Cardiac fibroblast (primary cell): ENCODE results near the gene STEAP3.

Experiments used
- DNase-seq, 2 donors: peaks; one replicate each; pipeline versions ENCODE4 v3.0.0 to v3.0.0-alpha.2; 2010; ENCODE audit warnings: low read depth in 2 of 2
- H3K4me3 ChIP-seq, 2 donors: replicated peaks in 1 of 2; 1 replicate in 1 of 2; 2 replicates in 1 of 2; pipeline ENCODE4 v1.5.1; 2011; ENCODE audit warnings: low read depth in 2 of 2, low read length in 2 of 2, mild to moderate bottlenecking in 2 of 2, moderate library complexity in 1 of 2
- TF ChIP-seq, protein P1 (sequence below): IDR thresholded peaks from one replicate; pipeline ENCODE4 v1.5.1; 2011; ENCODE audit warnings: low read depth, mild to moderate bottlenecking, low read length, inconsistent platforms

Gene STEAP3

DNA sequence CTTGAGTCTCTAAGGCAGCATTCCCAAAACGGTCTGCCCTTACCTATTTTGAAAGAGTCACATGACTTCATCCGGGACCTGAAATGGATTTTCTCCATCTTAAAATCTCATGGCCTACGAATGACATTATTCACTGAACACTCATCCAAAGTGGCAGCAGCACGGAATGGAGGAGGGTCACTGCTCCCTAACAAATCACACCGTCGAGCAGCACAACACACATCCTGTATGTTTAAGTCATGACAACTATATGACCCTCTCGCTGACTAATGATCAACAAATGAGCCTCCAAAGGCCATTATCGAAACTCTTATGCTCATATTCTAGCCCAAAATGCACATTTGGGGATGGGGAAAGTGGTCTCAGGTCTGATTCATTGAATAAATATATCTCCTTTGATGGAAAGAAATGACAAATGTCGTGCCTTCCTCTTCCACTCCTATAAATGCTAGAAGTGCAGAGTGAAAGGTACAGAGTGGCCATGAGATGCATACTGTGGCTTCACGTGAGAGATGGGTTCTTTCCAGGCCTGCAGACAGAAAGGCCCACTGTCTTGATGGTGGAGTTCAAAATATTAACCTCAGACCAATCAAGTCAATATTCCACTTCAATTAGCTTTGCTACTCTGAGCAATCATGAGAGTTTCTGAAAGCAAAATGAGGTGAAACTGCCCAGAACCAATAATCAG is 72.2 kb downstream of the STEAP3 start:
- TF ChIP-seq, protein P1, sequence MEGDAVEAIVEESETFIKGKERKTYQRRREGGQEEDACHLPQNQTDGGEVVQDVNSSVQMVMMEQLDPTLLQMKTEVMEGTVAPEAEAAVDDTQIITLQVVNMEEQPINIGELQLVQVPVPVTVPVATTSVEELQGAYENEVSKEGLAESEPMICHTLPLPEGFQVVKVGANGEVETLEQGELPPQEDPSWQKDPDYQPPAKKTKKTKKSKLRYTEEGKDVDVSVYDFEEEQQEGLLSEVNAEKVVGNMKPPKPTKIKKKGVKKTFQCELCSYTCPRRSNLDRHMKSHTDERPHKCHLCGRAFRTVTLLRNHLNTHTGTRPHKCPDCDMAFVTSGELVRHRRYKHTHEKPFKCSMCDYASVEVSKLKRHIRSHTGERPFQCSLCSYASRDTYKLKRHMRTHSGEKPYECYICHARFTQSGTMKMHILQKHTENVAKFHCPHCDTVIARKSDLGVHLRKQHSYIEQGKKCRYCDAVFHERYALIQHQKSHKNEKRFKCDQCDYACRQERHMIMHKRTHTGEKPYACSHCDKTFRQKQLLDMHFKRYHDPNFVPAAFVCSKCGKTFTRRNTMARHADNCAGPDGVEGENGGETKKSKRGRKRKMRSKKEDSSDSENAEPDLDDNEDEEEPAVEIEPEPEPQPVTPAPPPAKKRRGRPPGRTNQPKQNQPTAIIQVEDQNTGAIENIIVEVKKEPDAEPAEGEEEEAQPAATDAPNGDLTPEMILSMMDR, result no peak
- no peak overlapping the region for H3K4me3 ChIP-seq
- no peak for DNase-seq

DNA sequence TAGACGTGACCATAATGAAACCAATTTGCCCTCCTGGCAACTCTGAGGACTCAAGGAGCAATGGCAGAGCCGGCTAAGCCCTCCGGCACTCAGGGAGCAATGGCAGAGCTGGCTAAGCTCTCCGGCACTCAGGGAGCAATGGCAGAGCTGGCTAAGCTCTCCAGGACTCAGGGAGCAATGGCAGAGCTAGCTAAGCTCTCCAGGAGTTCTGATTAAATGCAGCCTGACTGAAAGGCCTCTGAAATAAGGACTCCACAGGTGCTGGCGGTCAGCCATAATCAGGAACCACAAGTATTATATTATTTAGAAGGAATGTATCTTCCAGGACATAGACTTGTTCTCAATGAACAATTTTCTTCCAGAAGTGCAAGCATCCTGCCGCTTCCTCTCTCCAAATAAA is 77.8 kb downstream of the STEAP3 start:
- DNase-seq, result peak; percentile 12 to 13
- no peak overlapping the region for H3K4me3 ChIP-seq
- TF ChIP-seq, protein P1, result no peak

DNA sequence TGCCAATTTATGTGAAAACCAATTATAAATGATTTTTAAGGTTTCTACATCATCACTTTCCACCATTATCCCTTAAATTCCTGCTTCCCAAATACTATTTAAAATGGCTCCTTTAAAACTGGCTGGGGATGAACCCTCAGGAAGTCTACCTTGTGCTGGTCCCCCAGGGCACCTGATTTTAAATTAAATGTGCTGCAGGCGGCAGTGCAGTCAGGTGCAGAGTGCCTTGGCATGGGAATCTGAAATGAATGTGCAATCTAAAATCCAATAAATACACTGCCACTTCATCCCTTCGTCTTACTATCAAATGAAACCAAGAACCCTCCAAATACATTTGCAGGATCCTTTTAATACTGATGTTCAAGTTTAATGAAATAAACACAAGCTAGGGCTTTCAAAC is 81.2 kb downstream of the STEAP3 start:
- DNase-seq, result no peak
- TF ChIP-seq, protein P1, result no peak

DNA sequence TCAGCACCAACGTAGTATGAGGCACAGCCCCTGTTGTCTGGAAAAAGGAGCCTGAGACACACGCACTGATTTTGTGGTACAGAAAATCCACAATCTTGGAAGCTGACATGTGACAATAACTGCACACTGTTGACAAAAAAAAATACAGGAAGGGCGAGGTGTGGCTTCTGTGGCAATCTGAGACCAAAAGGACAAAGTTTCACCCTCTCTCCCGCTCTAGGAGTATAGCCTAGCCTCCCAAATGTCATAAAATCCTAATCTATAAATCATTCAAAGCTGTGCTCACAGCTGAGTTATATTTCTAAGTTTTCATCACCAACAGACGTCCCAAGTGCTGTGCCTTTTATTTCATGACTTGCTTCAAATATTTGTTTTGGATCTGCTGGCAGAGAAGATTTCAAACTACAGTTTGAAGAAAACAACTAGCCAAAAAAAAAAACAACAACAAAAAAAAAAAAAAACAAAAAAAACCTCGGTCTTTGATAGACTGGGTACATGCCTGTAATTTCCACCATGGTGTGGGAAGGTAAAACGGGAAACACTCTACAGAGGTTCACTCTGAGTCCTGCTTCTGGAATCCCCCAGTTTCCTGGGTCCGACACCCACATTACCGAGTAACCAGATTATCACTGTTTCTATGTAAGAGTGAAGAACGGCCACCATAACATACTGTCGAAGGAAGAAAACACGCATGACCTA is 82.0 kb downstream of the STEAP3 start:
- no peak for DNase-seq
- TF ChIP-seq, protein P1, result no peak
- no peak overlapping the region for H3K4me3 ChIP-seq

More for the DNA sequence above, 81.2 kb downstream of the STEAP3 start:
- no peak overlapping the region for H3K4me3 ChIP-seq

DNA sequence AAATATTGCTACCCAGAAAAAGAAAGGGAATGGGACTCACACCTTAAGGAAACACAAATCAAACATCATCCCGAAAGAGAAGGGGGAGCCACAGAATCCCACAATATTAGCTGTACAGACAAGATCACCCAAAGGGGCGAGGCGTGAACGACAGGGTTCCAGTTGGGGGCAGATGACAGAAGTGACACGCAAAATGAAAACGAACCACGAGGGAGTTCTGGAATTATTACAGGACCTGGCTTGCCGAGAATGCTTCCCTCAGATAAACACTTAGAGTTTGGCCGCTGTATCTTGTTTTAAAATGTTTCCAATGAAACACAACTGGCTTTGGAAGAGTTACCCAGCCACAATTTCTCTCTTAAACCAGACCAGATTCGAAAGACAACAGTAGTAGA is 82.6 kb downstream of the STEAP3 start:
- TF ChIP-seq, protein P1, result no peak

DNA sequence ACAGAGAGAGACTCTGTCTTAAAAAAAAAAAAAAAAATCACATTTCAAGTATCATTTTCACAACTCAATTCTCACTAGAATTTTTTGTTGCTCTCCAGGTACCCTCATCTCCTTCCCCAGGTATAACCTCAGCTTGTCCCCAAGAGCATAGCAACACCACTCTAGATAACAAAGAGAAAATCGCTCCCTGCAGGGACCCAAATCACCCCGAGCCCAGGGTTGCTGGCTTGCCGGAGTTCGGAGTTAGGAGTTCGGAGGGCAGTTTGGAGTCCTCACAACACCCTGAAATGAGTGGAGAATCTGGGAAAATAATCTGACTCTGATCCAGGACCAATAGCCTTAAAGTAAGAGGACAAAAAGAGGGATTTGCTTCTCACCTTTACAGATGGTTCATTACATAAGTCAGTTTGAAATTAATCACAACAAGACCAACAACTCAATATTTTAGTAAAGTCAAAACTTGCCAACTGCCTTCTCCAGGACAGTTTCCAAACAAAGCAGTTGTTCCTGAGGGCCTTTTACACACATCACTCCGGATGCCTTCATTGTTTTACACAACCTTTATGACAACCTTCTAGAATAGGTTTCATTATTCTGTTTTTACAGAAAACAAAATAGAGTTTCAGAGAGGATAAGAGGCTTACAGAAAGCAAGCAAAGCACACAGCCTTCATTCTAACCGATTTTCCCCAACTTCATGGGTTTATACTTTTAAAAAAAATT is 83.9 kb downstream of the STEAP3 start:
- no peak overlapping the region for H3K4me3 ChIP-seq
- DNase-seq, result no peak
- TF ChIP-seq, protein P1, result no peak

More for the DNA sequence above, 82.6 kb downstream of the STEAP3 start:
- H3K4me3 ChIP-seq, result no peak overlapping the region
- DNase-seq, result no peak
